Measurements from ENCODE around the gene OR5H1.
"Not testable (repeated sequence)": the region's sequence is repeated elsewhere in the genome, so short reads cannot be mapped to it uniquely, and the experiment has no call there.

The OR5H1 gene

DNA sequence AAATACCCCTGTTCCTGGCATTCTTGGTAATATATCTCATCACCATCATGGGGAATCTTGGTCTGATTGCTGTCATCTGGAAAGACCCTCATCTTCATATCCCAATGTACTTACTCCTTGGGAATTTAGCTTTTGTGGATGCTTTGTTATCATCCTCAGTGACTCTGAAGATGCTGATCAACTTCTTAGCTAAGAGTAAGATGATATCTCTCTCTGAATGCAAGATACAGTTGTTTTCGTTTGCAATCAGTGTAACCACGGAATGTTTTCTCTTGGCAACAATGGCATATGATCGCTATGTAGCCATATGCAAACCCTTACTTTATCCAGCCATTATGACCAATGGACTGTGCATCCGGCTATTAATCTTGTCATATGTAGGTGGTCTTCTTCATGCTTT, 18.9 kb downstream of the OR5H1 start:
- H3K4me1 ChIP-seq; H3K27me3 ChIP-seq (ENCODE audit: low read depth); H3K9me3 ChIP-seq; DNase-seq (ENCODE audit: low spot score in 2 of 2); in situ Hi-C loops (cut with MboI; ENCODE audit: low sequenced_read_pairs); H3K36me3 ChIP-seq (replicated peaks); H3K4me3 ChIP-seq: not testable (repeated sequence)

DNA sequence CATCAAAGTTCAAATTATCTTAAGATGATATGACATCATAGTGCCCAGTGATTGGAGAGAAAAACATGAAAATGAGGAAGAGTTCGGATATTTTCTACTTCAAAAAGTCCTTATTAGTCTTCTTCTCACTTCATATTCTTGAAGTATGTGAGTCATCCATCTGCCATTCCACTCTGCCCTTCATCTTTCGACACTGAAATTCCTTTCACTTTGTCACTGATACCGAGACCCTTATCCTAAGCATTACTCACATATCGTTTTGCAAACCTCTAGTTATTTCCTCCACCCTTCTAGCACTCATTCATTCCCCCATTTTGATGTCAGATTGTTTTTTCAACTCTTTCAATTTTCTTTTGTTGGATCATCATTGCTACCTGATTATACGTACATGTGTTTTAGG, 20.7 kb downstream of the OR5H1 start:
- no peak for DNase-seq (ENCODE audit: low spot score in 2 of 2)
- in situ Hi-C loops (cut with MboI; ENCODE audit: low sequenced_read_pairs), result no loop called here
- H3K4me3 ChIP-seq, result no peak overlapping the region

GRCh38 chr3:98166396-98166795, 35.9 kb downstream of the OR5H1 start, which contains the start of gene OR5H15:
Gene OR5H15 (plus strand): TSS chr3:98166696. CDS start chr3:98168700, 2,004 bp downstream.
- no peak for DNase-seq (ENCODE audit: low spot score in 2 of 2)
- 0 out of 2 replicates have a peak, but pooled peaks cover 2% of the 10 kb centered on the region for H3K27me3 ChIP-seq (ENCODE audit: low read depth)
- no peaks in the 10 kb centered on the region for H3K4me1 ChIP-seq
- no peaks in the 10 kb centered on the region for H3K9me3 ChIP-seq
- in situ Hi-C loops (cut with MboI; ENCODE audit: low sequenced_read_pairs), result no loop called here
- H3K36me3 ChIP-seq (replicated peaks), result no peaks in the 10 kb centered on the region
- no peak within 1 kb of the TSS for H3K4me3 ChIP-seq

More for the DNA sequence above, 20.7 kb downstream of the OR5H1 start:
- no peaks in the 10 kb centered on the region for H3K36me3 ChIP-seq (replicated peaks)
- no peaks in the 10 kb centered on the region for H3K9me3 ChIP-seq
- no peaks in the 10 kb centered on the region for H3K4me1 ChIP-seq
- no peaks in the 10 kb centered on the region; the same call in 1 of the 2 replicates for H3K27me3 ChIP-seq (ENCODE audit: low read depth)

DNA sequence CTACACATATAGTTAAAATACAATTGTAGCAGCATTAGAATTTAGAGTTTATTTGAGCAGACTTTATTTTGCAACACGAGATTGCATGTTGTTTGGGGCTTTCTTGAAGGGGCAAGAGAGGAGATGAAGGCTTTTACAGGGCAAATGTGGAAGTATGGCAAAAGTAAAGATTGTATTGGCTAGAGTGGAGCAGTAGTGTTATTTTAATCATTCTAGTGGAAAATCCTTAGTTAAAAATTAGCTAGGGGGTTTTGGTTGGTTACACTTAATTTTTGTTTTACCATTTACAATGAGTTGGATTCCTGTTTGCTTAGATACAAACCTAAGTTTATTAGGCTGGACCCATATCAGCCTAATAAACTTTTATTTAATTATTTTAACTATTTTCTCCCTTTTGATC, 40.5 kb downstream of the OR5H1 start:
- in situ Hi-C loops (cut with MboI; ENCODE audit: low sequenced_read_pairs), result no loop called here
- no peaks in the 10 kb centered on the region for H3K36me3 ChIP-seq (replicated peaks)
- no peak for DNase-seq (ENCODE audit: low spot score in 2 of 2)
- no peaks in the 10 kb centered on the region; the same call in 1 of the 2 replicates for H3K9me3 ChIP-seq
- no peak overlapping the region for H3K4me3 ChIP-seq
- H3K4me1 ChIP-seq, result no peaks in the 10 kb centered on the region
- H3K27me3 ChIP-seq (ENCODE audit: low read depth), result 0 out of 2 replicates have a peak, but pooled peaks cover 2% of the 10 kb centered on the region

DNA sequence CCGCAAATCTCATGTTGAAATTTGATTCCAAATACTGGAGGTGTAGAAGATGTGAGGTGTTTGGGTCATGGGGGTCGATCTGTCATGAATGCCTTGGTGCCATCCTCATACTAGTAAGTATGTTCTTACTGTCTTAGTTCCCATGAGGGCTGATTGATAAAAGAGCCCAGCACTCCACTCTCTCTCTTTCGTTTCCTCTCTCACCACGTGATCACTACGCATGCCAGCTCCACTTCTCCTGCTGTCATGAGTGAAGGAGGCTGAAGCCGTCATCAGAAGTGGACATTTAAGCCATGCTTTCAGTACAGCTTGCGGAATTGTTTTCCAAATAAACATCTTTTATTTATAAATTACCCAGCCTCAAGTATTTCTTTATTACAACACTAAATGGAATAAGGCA, 42.1 kb downstream of the OR5H1 start:
- in situ Hi-C loops (cut with MboI; ENCODE audit: low sequenced_read_pairs), result no loop called here
- H3K4me1 ChIP-seq, result no peaks in the 10 kb centered on the region
- H3K36me3 ChIP-seq (replicated peaks), result no peaks in the 10 kb centered on the region
- DNase-seq (ENCODE audit: low spot score in 2 of 2), result no peak
- 0 out of 2 replicates have a peak, but pooled peaks cover 2% of the 10 kb centered on the region for H3K27me3 ChIP-seq (ENCODE audit: low read depth)
- no peak overlapping the region for H3K4me3 ChIP-seq
- H3K9me3 ChIP-seq, result no peaks in the 10 kb centered on the region; the same call in 1 of the 2 replicates

- H3K36me3 ChIP-seq (replicated peaks), result no peaks in the 10 kb centered on the region
- H3K9me3 ChIP-seq, result no peaks in the 10 kb centered on the region
- H3K4me3 ChIP-seq, result no peak overlapping the region
- DNase-seq (ENCODE audit: low spot score in 2 of 2), result no peak
- H3K27me3 ChIP-seq (ENCODE audit: low read depth), result no peaks in the 10 kb centered on the region; the same call in 1 of the 2 replicates
- in situ Hi-C loops (cut with MboI; ENCODE audit: low sequenced_read_pairs), result no loop called here
- no peaks in the 10 kb centered on the region for H3K4me1 ChIP-seq
Observed at GRCh38 chr3:98180319-98180890, 49.9 kb downstream of the OR5H1 start.

- in situ Hi-C loops (cut with MboI; ENCODE audit: low sequenced_read_pairs), result no loop called here
- peak in 1 of 2 experiments; percentile 4 for DNase-seq (ENCODE audit: low spot score in 2 of 2)
- Histone ChIP-seq H3K4me3 (no peak overlapping the region), H3K36me3 (replicated peaks) (no peaks in the 10 kb centered on the region), H3K4me1 (no peaks in the 10 kb centered on the region), H3K9me3 (no peaks in the 10 kb centered on the region), H3K27me3 (ENCODE audit: low read depth) (no peaks in the 10 kb centered on the region; the same call in 1 of the 2 replicates)
Observed at GRCh38 chr3:98182196-98182595, 51.7 kb downstream of the OR5H1 start.

GRCh38 chr3:98185180-98185579, 54.7 kb downstream of the OR5H1 start:
- H3K36me3 ChIP-seq (replicated peaks), result no peaks in the 10 kb centered on the region
- no peaks in the 10 kb centered on the region for H3K4me1 ChIP-seq
- H3K4me3 ChIP-seq, result no peak overlapping the region
- in situ Hi-C loops (cut with MboI; ENCODE audit: low sequenced_read_pairs), result no loop called here
- no peaks in the 10 kb centered on the region; the same call in 1 of the 2 replicates for H3K27me3 ChIP-seq (ENCODE audit: low read depth)
- DNase-seq (ENCODE audit: low spot score in 2 of 2), result no peak
- H3K9me3 ChIP-seq, result no peaks in the 10 kb centered on the region

All from HAP-1 (cell line).